PC-3 (cell line): Measurements from ENCODE around the gene EEF1AKMT4. TPM values are rescaled to one million over a fixed set of nuclear protein-coding genes. Genes with fewer than 3 reads are reported as not detected.

ENCODE experiments used
- ATAC-seq: fragments of 200-7000 bp; cut with Tn5 transposase; 2 replicates; pipeline ENCODE4 v1.9.1; 2020; ENCODE audit warnings: mild to moderate bottlenecking, moderate library complexity
- Bru-seq: library from RNA; stranded (reverse); fragments of 400-500 nt; gene quantifications from one replicate; lab custom pipeline; 2021; lab: Mats Ljungman, UMichigan
- BruChase-seq, 2 experiments: library from RNA; stranded (reverse); fragments of 400-500 nt; gene quantifications; one replicate each; lab custom pipeline; 2021; lab: Mats Ljungman, UMichigan
- BruUV-seq: library from RNA; stranded (reverse); fragments of 400-500 nt; replicated peaks from 2 replicates; lab custom pipeline; 2021; lab: Mats Ljungman, UMichigan
- CTCF ChIA-PET: fragments of 300-600 bp; sonication (Branson Sonifier 250); formaldehyde crosslinking; loops from one replicate; lab custom pipeline; 2022; ENCODE audit warnings: antibody characterized with exemption; lab: Charles Lee
- POLR2A ChIA-PET: fragments of 300-600 bp; sonication (Branson Sonifier 250); formaldehyde crosslinking; loops from one replicate; lab custom pipeline; 2022; ENCODE audit warnings: antibody characterized with exemption; ENCODE audit not compliant: unreplicated experiment; lab: Charles Lee
- DNase-seq: peaks from one replicate; pipeline ENCODE4 v3.0.0-alpha.2; 2015
- H2AFZ ChIP-seq: fragments of 300-600 bp; sonication (generic); 2 replicates; pipeline ENCODE4 v1.6.0; 2016; ENCODE audit warnings: antibody characterized with exemption, low read length
- H3F3A ChIP-seq: fragments of 300-600 bp; sonication (generic); one replicate; pipeline ENCODE4 v1.6.0; 2017; ENCODE audit warnings: antibody characterized with exemption, low read length, control low read depth, mild to moderate bottlenecking; ENCODE audit not compliant: unreplicated experiment
- H3K27ac ChIP-seq: fragments of 300-600 bp; sonication (generic); 2 replicates; pipeline ENCODE4 v1.5.1; 2016; ENCODE audit warnings: mild to moderate bottlenecking, low read length
- H3K27me3 ChIP-seq: fragments of 300-600 bp; sonication (generic); 2 replicates; pipeline ENCODE4 v1.6.1; 2016; ENCODE audit warnings: low read length, mixed read lengths
- H3K36me3 ChIP-seq: fragments of 300-600 bp; sonication (generic); 2 replicates; pipeline ENCODE4 v1.6.1; 2016; ENCODE audit warnings: low read depth, mixed run types, low read length, mixed read lengths
- H3K4me1 ChIP-seq: fragments of 300-600 bp; sonication (generic); 2 replicates; pipeline ENCODE4 v1.5.1; 2016; ENCODE audit warnings: low read length; ENCODE audit not compliant: insufficient read depth
- H3K4me2 ChIP-seq: fragments of 300-600 bp; sonication (generic); 2 replicates; pipeline ENCODE4 v1.6.0; 2016; ENCODE audit warnings: low read length
- H3K4me3 ChIP-seq: fragments of 300-600 bp; sonication (generic); 2 replicates; pipeline ENCODE4 v1.5.1; 2016; ENCODE audit warnings: mild to moderate bottlenecking, low read length, mixed read lengths
- H3K79me2 ChIP-seq: fragments of 300-600 bp; sonication (generic); 2 replicates; pipeline ENCODE4 v1.6.1; 2017; ENCODE audit warnings: low read length, mixed read lengths
- H3K9ac ChIP-seq: fragments of 300-600 bp; sonication (generic); 2 replicates; pipeline ENCODE4 v1.6.0; 2016; ENCODE audit warnings: mild to moderate bottlenecking, low read length
- H3K9me2 ChIP-seq: fragments of 300-600 bp; sonication (generic); replicated peaks from 2 replicates; pipeline ENCODE4 v1.6.1; 2016; ENCODE audit warnings: mixed run types, low read length, mixed read lengths
- H3K9me3 ChIP-seq: fragments of 300-600 bp; sonication (generic); 2 replicates; pipeline ENCODE4 v1.6.1; 2016; ENCODE audit warnings: low read length, mixed read lengths
- H4K20me1 ChIP-seq: fragments of 300-600 bp; sonication (generic); 2 replicates; pipeline ENCODE4 v1.6.1; 2016; ENCODE audit warnings: low read length, mixed read lengths
- EZH2 ChIP-seq: fragments of 300-600 bp; sonication (generic); IDR thresholded peaks from one replicate; pipeline ENCODE4 v1.6.1; 2017; ENCODE audit warnings: antibody characterized with exemption, mild to moderate bottlenecking, low read length; ENCODE audit not compliant: unreplicated experiment
- EZH2phosphoT487 ChIP-seq: fragments of 300-600 bp; sonication (generic); IDR thresholded peaks from 2 replicates; pipeline ENCODE4 v1.6.1; 2018; ENCODE audit warnings: mild to moderate bottlenecking, antibody characterized with exemption, low read length, borderline replicate concordance
- intact Hi-C: fragments of 100-400 bp; cut with micrococcal nuclease; formaldehyde crosslinking; loops from 2 replicates; pipeline ENCODE4 v1.9.0; 2023
- long read RNA-seq: library from polyadenylated mRNA; unstranded; transcript quantifications from one replicate; pipeline ENCODE4 v2.0.0, GENCODE V29; 2021; ENCODE audit not compliant: unreplicated experiment
- total RNA-seq: library from RNA; depleted of rRNA; stranded (reverse); fragments of >200 nt; gene quantifications from 2 replicates; pipeline ENCODE4 v1.2.3, GENCODE V29; 2014; rRNA removed
- TF ChIP-seq, protein P1 (sequence below): fragments of 300-600 bp; sonication (generic); conservative IDR thresholded peaks from 2 replicates; pipeline ENCODE4 v1.5.1; 2017; ENCODE audit warnings: antibody characterized with exemption, low read depth, mild to moderate bottlenecking, low read length

The EEF1AKMT4 gene
- 27.3 and 37.8 TPM in 2 replicates for total RNA-seq
- Bru-seq, nascent RNA, result percentile 62 among the genes with signal in this experiment
- BruChase-seq, experiment 1, labeled RNA remaining after a 6-hour chase, result percentile 80 among the genes with signal in this experiment
- percentile 73 among the genes with signal in this experiment for BruChase-seq, experiment 2, labeled RNA remaining after a 2-hour chase
- long read RNA-seq, transcript EEF1AKMT4-201 (3 exons, 1,823 nt), result major isoform, 26 of 31 reads
- long read RNA-seq, partial matches to known transcripts, result 0 of 31 reads
- long read RNA-seq, other reads (novel, unspliced or antisense), result 5 of 31 reads

DNA sequence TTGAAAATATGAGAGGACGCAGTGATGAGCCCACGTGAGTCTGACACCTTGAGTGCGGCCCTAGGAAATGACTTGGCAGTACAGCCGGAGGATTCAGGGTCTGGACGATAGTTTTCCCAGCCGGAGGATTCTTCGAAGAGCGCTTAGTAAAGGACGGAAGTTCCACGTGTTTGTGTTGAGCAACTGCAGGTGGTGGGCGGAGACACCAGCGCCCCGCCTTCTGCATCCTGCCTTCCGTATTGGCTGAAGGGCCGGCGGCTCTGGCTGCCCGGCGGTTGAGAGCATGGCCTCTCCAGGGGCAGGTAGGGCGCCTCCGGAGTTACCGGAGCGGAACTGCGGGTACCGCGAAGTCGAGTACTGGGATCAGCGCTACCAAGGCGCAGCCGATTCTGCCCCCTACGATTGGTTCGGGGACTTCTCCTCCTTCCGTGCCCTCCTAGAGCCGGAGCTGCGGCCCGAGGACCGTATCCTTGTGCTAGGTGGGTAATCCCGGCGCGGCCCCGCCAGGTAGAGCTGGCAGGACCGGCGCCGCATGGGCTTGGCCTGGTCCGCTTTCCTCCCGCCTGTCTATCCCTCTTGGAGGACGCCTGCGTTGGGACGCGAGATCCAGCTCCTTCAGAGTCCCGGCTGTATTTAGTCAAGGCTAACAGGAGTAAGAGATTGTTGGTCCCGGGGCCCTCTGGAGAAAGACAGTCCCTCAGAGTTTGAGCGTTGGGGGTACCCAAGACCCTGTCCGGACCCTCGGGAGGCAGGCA lies at the start of gene EEF1AKMT4:
TSS of gene EEF1AKMT4 (plus strand) at position 261 of the 755 bp plus-strand sequence. CDS start at position 284, 23 bp downstream.
- no peaks in the 10 kb centered on the region for H3K9me3 ChIP-seq
- peak within 1 kb of the TSS; percentile 96 for H3K4me3 ChIP-seq
- peaks cover 56% of the 10 kb centered on the region for H3K79me2 ChIP-seq
- DNase-seq, result peak; percentile 98
- ChIA-PET CTCF (interaction anchor here (0.6 to 0.8 kb wide), 3 partner anchors 22 to 115 kb away, joined by 3 to 6 read pairs (median 3); no protein-coding TSS in a partner anchor), POLR2A (no interaction called here)
- no peaks in the 10 kb centered on the region for H3K9me2 ChIP-seq
- no peaks in the 10 kb centered on the region for H3K27me3 ChIP-seq
- intact Hi-C loops, result loop anchor here (1.0 to 2.0 kb wide), 4 partner anchors 49 to 104 kb away; partner anchors contain the start of genes ABCF3, AP2M1 and PSMD2
- H3K4me2 ChIP-seq, result peak within 1 kb of the TSS; percentile 99
- peaks cover 6% of the 10 kb centered on the region; the same call in 1 of the 2 replicates for H3K36me3 ChIP-seq
- peak within 1 kb of the TSS; percentile 93 for H3K27ac ChIP-seq
- H3F3A ChIP-seq, result no peaks in the 10 kb centered on the region
- peak within 1 kb of the TSS; percentile 98 for H3K9ac ChIP-seq
- no peaks in the 10 kb centered on the region for H4K20me1 ChIP-seq
- TSS peak; percentile 57 for BruUV-seq
- H3K4me1 ChIP-seq, result no peaks in the 10 kb centered on the region; the same call in 1 of the 2 replicates
- ATAC-seq, result peak; percentile 91
- TF ChIP-seq, protein P1, sequence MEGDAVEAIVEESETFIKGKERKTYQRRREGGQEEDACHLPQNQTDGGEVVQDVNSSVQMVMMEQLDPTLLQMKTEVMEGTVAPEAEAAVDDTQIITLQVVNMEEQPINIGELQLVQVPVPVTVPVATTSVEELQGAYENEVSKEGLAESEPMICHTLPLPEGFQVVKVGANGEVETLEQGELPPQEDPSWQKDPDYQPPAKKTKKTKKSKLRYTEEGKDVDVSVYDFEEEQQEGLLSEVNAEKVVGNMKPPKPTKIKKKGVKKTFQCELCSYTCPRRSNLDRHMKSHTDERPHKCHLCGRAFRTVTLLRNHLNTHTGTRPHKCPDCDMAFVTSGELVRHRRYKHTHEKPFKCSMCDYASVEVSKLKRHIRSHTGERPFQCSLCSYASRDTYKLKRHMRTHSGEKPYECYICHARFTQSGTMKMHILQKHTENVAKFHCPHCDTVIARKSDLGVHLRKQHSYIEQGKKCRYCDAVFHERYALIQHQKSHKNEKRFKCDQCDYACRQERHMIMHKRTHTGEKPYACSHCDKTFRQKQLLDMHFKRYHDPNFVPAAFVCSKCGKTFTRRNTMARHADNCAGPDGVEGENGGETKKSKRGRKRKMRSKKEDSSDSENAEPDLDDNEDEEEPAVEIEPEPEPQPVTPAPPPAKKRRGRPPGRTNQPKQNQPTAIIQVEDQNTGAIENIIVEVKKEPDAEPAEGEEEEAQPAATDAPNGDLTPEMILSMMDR, result peak; percentile 44
- no peak for TF ChIP-seq EZH2phosphoT487
- peak within 1 kb of the TSS; percentile 97 for H2AFZ ChIP-seq

DNA sequence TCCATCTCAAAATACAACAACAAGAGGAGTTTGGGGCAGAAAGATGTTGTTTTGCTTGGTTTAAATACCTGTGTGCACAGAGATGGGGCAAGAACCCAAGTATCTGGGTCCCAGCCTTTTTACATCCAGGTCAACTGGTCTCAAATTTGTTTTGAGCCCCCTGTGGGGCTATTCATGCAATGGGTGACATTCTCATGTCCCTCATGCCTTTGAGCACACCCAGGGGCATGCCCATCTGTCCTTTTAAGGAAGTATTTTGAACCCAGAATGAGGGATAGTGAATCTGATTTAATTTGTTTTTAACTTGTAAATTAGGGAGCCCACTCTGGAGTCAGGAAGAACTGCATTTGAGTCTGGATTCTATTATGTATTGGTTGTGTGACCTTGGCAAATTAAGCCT lies 48.6 kb upstream of the EEF1AKMT4 start:
- Histone ChIP-seq H3K79me2 (no peaks in the 10 kb centered on the region), H4K20me1 (no peaks in the 10 kb centered on the region), H3K4me2 (no peak overlapping the region), H3K4me1 (no peaks in the 10 kb centered on the region), H3K9me2 (no peaks in the 10 kb centered on the region), H2AFZ (no peak overlapping the region), H3K9ac (no peak overlapping the region), H3K27ac (no peak overlapping the region), H3K27me3 (0 out of 2 replicates have a peak, but pooled peaks cover 3% of the 10 kb centered on the region), H3K36me3 (no peaks in the 10 kb centered on the region), H3F3A (no peaks in the 10 kb centered on the region), H3K9me3 (no peaks in the 10 kb centered on the region), H3K4me3 (no peak overlapping the region)
- ChIA-PET POLR2A (no interaction called here), CTCF (no interaction called here)
- BruUV-seq, result no TSS peak
- DNase-seq (no peak), ATAC-seq (no peak)
- TF ChIP-seq, protein P1, result no peak
- TF ChIP-seq EZH2phosphoT487 (no peak), EZH2 (no peak)
- intact Hi-C loops, result no loop called here
